Gastroesophageal sphincter (tissue), 3 donors: Measurements from ENCODE around the gene HMX3.

ENCODE experiments used
- POLR2A ChIP-seq, 2 donors: fragments of 450-650 bp; IDR thresholded peaks; one replicate each; pipeline ENCODE4 v1.6.1; 2017; ENCODE audit warnings: antibody characterized with exemption in 2 of 2, mild to moderate bottlenecking in 2 of 2, moderate library complexity in 1 of 2
- TF ChIP-seq, protein P1 (sequence below), 4 experiments: fragments of 200-600 bp in 2 of 4; fragments of 450-650 bp in 2 of 4; sonication (generic) in 1 of 4; IDR thresholded peaks; one replicate each; pipeline ENCODE4 v1.5.1; 2017 to 2019; ENCODE audit warnings: antibody characterized with exemption in 4 of 4, mild to moderate bottlenecking in 2 of 4, moderate library complexity in 2 of 4

- TF ChIP-seq POLR2A (IDR thresholded peaks at IDR 0.05) = no peak
- TF ChIP-seq, protein P1, sequence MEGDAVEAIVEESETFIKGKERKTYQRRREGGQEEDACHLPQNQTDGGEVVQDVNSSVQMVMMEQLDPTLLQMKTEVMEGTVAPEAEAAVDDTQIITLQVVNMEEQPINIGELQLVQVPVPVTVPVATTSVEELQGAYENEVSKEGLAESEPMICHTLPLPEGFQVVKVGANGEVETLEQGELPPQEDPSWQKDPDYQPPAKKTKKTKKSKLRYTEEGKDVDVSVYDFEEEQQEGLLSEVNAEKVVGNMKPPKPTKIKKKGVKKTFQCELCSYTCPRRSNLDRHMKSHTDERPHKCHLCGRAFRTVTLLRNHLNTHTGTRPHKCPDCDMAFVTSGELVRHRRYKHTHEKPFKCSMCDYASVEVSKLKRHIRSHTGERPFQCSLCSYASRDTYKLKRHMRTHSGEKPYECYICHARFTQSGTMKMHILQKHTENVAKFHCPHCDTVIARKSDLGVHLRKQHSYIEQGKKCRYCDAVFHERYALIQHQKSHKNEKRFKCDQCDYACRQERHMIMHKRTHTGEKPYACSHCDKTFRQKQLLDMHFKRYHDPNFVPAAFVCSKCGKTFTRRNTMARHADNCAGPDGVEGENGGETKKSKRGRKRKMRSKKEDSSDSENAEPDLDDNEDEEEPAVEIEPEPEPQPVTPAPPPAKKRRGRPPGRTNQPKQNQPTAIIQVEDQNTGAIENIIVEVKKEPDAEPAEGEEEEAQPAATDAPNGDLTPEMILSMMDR (IDR thresholded peaks at IDR 0.05) = no peak
These were observed 805 bp upstream of the HMX3 start for GRCh38 chr10:123134915-123135414.
